HG03103 (cell line): ENCODE data around the gene SLC22A6.

Experiments
- ATAC-seq: cut with Tn5 transposase; IDR thresholded peaks from one replicate; pipeline ENCODE4 v1.9.1; 2021; ENCODE audit warnings: low read depth; ENCODE audit not compliant: unreplicated experiment

Gene SLC22A6, protein sequence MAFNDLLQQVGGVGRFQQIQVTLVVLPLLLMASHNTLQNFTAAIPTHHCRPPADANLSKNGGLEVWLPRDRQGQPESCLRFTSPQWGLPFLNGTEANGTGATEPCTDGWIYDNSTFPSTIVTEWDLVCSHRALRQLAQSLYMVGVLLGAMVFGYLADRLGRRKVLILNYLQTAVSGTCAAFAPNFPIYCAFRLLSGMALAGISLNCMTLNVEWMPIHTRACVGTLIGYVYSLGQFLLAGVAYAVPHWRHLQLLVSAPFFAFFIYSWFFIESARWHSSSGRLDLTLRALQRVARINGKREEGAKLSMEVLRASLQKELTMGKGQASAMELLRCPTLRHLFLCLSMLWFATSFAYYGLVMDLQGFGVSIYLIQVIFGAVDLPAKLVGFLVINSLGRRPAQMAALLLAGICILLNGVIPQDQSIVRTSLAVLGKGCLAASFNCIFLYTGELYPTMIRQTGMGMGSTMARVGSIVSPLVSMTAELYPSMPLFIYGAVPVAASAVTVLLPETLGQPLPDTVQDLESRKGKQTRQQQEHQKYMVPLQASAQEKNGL

DNA sequence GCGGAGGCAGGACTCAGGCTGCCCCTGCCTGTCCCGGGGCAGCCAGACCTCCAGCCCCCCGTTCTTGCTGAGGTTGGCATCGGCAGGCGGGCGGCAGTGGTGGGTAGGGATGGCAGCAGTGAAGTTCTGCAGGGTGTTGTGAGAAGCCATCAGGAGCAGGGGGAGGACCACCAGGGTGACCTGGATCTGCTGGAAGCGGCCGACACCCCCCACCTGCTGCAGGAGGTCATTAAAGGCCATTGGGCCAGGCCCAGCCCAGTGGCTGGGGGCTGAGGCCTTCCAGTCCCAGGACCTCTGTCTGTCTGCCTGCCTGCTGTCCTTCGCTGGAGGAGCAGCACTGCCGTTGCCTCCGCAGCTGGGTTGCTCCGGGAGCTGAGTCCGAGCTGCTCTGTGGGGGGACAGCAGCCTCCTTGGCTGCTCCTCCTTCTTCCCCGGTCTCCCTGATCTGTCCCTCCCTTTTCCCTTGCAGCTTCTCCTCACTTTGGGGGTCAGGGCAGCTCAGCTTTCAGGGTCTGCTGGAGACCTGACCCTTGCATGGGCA, at the start of gene SLC22A6:
SLC22A6 (minus strand) TSS at position 517 of the 541 bp plus-strand sequence; CDS start at position 240, 277 bp downstream.
- no peak for ATAC-seq

GRCh38 chr11:63032457-63032856, 47.7 kb upstream of the SLC22A6 start:
- ATAC-seq, result no peak

DNA sequence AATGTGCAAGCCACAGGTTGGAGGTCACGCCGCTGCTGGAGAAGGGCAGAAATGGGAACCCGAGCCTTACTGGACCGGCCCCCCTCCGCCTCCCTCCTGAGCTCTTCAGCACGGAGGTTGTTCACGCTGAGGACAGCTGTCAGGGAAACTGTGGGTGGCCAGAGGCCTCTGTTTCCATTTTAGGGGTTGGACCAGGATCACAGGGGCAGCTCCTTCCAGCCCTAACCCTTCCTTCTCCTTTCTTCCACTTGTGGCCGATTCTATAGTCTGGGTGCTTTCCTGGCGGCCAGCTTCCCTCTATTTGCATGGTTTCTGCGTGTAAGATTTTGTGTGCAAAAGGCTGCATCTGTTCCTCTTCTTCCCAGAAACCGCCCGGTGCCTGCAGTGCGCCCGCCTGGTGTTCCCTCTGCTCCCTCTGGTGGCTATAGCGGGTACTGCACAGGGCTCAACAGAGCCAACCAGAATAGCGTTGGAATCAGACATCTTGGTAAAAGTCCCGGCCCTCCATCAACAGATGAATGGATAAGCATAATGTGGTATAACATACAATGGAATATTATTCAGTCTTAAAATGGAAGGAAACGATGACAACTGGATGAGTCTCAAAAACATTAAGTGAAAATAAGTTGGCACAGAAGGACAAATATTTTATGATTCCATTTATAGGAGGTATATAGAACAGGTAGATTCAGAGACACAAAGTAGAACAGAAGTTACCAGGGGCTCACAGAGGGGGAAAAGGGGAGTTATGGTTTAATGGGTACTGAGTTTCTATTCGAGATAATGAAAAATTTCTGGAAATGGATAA, 39.3 kb upstream of the SLC22A6 start:
- no peak for ATAC-seq

GRCh38 chr11:63023222-63023814, 38.6 kb upstream of the SLC22A6 start:
- no peak for ATAC-seq

DNA sequence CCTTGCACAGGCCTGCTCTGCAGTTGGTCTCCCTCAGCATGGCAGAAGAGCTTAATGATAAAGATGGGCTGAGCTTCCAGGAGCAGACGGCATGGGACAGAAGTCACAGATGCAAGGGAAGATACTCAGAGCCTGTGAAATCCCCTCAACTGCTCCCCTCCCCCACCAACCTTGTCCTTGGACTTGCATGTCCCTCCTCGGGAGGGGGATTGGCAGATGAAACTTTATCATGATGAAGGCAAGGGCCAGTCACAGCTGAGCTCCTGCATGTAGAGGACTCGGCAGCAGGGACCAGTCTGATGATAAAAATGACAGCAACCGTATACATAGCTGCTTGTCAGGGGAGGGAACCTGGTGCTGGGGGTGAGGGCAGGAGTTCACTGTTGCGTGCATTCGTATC, 37.7 kb upstream of the SLC22A6 start:
- ATAC-seq, result no peak

- no peak for ATAC-seq
These were observed 36.0 kb upstream of the SLC22A6 start for GRCh38 chr11:63020671-63021291.

DNA sequence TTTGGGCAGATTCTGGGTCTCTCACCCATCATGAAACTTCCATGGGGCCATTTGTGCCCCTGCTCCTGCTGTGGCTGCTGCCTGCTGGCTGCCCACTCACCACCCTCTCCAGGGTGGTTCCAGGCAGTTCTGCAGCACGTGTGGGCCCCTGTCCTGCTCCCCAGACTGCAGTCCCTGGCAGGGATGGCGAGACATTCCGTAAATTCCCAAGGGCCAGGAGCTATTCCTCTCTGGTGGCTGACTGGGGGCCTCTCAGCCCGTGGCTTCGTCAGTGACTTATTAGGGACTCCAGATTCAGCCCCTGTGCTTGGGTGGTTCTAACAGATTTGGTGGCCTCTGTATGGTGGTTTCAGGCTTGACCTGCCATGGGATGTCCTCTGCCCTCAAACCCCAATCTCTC, 34.7 kb upstream of the SLC22A6 start:
- ATAC-seq, result no peak

DNA sequence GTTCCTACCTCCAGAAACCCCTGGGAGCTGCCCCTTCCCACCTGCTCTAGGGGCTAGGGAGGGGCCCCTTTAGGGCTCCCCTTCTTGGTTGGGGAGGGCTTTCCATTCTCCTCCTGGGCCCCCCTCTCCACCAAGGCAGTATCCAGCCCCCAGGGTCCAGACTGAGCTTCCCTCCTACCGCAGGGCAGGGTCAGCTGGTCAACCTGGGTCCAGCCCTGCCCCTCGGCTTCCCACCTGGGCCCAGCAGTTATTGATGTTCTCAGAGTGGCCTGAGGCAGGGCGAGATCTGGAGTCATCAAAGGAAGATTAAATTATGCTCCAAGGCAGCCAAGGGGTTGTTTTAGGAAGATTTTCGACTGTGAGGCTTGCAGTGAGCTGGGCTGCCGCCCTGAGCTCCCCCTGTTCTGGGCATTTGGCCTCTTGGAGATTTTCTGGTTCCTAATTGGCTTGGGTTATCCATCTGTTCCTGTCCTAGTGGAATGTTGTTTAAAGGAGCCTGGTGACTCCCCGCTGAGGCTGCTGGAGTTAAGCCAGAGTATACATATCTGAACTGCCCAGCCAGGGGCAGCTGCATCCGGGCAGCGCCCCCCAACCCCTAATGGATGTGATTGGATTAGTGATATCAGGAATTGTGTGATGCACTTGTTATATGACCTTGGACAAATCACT, 32.7 kb upstream of the SLC22A6 start:
- ATAC-seq, result no peak

GRCh38 chr11:63015521-63016215, 30.9 kb upstream of the SLC22A6 start, which contains the start of gene SLC22A8:
Gene SLC22A8 (minus strand): TSS chr11:63015841. CDS start chr11:63014958, 883 bp downstream.
- ATAC-seq, result no peak

DNA sequence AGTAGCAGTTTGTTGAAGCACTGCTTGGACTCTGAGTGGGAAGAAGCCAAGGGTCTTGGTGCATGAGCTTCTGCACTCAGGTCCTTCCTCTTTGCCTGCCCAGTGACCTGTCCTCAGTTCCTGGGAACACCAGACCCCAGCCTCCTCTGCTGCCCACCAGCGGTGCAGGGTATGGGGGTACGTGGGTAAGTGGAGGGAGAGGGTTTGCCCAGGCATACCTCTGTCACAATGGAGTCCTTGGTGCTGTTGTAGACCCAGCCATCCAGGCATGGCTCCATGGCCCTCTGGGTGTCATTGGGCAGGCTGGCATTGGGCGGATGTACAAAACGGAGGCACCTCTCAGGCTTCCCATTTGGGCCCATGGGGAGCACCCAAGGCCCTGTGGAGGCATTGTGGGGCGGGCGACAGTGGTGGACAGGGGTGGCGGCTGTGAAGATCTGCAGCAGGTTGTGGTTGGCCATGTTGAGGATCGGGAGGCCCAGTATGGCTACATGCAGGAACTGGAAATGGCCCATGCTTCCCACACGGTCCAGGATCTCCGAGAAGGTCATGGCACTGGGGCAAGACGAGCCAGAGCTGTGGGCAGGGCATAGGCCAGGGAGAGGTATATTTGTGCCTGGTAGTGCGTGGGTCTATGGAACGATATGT, 29.8 kb upstream of the SLC22A6 start:
- no peak for ATAC-seq

DNA sequence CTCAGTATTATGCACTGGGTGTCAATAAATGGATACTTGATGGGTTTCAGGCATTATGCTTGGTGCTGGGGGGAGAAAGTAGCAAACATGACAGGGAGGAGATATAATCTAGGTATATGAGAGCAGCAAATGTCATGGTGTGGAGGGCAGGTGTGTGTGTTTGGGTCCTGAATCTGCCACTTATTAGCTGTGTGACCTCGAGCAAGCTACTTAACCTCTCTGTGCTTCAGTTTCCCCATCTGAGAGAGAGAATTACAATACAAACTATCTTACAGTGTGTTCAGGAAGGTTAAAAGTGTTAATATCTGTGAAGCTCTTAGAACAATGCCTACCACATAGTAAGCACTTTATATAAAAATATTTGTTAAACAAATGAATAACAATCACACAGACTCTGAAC, 28.1 kb upstream of the SLC22A6 start:
- no peak for ATAC-seq

- ATAC-seq, result no peak
These were observed 27.7 kb upstream of the SLC22A6 start for GRCh38 chr11:63012430-63012829.

GRCh38 chr11:63010934-63011439, 26.2 kb upstream of the SLC22A6 start:
- no peak for ATAC-seq

DNA sequence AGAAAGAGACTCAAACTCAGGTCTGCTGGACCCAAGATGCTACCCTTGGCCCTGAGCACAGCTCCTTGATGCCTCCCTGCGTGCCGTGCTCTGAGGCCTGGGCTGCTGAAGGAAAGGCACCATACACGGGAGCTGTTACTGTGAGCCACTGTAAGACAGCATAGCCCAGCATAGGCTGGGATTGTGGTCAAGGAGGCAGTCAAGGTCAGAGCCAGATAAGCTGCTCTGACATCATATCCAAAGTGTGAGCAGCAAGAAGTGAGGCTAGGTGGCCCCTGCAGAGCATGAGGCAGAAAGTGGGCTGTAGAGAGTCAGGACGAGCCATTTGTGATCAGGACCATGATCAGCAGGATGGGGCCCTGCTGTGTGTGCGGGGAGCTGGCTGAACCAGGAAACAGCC, 23.2 kb upstream of the SLC22A6 start:
- ATAC-seq, result no peak

DNA sequence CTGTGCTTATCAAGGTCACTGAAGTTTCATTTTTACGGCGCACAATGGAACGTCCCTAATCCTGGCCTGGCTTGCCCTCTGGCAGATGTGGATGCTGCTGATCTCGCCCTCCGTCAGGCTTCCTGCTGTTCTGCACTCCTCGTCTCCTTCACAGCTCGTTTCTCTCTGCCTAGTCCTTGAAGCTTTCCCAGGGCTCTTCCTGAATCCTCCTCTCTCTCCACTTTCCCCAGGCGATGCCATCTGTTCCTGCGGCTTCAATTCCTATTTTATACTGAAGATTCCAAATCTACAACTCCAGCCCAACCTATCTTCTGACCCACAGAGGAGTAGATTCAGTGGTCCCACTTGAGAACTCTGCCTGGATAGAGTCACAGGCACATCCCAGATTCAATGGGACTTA, 16.7 kb upstream of the SLC22A6 start:
- ATAC-seq, result no peak

GRCh38 chr11:62999649-63000048, 14.9 kb upstream of the SLC22A6 start:
- no peak for ATAC-seq

DNA sequence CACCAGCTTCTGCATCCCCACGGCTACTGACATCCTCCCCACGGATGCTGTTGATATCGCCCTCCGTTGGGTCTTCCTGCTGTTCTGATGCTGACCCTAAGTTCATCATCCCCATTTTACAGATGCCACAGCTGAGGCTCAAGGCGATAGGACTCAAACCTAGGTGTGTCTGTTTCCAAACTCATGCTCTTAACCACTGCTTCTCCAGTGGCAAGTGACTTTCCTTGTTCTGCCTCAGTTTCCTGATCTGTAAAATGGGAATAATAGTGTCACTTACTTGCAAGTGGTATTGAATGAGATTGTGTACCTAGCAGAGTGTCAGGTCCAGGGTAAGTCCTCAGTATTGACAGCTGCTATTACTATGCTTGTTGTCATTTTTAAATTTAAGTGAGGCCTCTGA, 14.4 kb upstream of the SLC22A6 start:
- no peak for ATAC-seq

- ATAC-seq, result no peak
These were observed 11.5 kb upstream of the SLC22A6 start for GRCh38 chr11:62996271-62996670.
